KMS-11 (cell line): Measurements from ENCODE around the gene ITCH.
"Not testable (repeated sequence)": the region's sequence is repeated elsewhere in the genome, so short reads cannot be mapped to it uniquely, and the experiment has no call there.

ENCODE experiments used
- H2AFZ ChIP-seq: fragments of 200-600 bp; sonication (generic); 2 replicates; pipeline ENCODE4 v1.6.1; 2016; ENCODE audit warnings: antibody characterized with exemption, mixed run types, low read depth
- H3K27ac ChIP-seq: fragments of 200-600 bp; sonication (generic); 2 replicates; pipeline ENCODE4 v1.6.1; 2016; ENCODE audit warnings: mild to moderate bottlenecking, mixed run types
- H3K27me3 ChIP-seq: fragments of 200-600 bp; sonication (generic); 2 replicates; pipeline ENCODE4 v1.6.1; 2017; ENCODE audit warnings: mild to moderate bottlenecking, low read depth, mixed run types, moderate library complexity; ENCODE audit not compliant: insufficient read depth
- H3K36me3 ChIP-seq: fragments of 200-600 bp; sonication (generic); 2 replicates; pipeline ENCODE4 v1.6.1; 2017; ENCODE audit warnings: mild to moderate bottlenecking, mixed run types; ENCODE audit not compliant: insufficient read depth
- H3K4me1 ChIP-seq: fragments of 200-600 bp; sonication (generic); 2 replicates; pipeline ENCODE4 v1.6.1; 2016; ENCODE audit warnings: mild to moderate bottlenecking, low read depth, mixed run types; ENCODE audit not compliant: poor library complexity, severe bottlenecking
- H3K4me2 ChIP-seq: fragments of 200-600 bp; sonication (generic); 2 replicates; pipeline ENCODE4 v1.7.0; 2016; ENCODE audit warnings: mild to moderate bottlenecking, mixed run types
- H3K4me3 ChIP-seq: fragments of 200-600 bp; sonication (generic); IDR thresholded peaks from 2 replicates; pipeline ENCODE4 v1.6.1; 2017; ENCODE audit warnings: low read depth, low read length, mixed read lengths; ENCODE audit not compliant: insufficient read depth
- H3K79me2 ChIP-seq: fragments of 200-600 bp; sonication (generic); 2 replicates; pipeline ENCODE4 v1.6.1; 2016; ENCODE audit warnings: low read depth, mixed run types; ENCODE audit not compliant: insufficient read depth
- H3K9ac ChIP-seq: fragments of 200-600 bp; sonication (generic); 2 replicates; pipeline ENCODE4 v1.6.1; 2016; ENCODE audit warnings: mild to moderate bottlenecking, mixed run types
- H4K20me1 ChIP-seq: fragments of 200-600 bp; sonication (generic); 2 replicates; pipeline ENCODE4 v1.6.1; 2016; ENCODE audit warnings: mild to moderate bottlenecking, mixed run types; ENCODE audit not compliant: insufficient read depth
- TF ChIP-seq, protein P1 (sequence below): fragments of 200-600 bp; sonication (generic); conservative IDR thresholded peaks from 2 replicates; pipeline ENCODE4 v1.6.1; 2017; ENCODE audit warnings: low read depth, mild to moderate bottlenecking, antibody characterized with exemption, low read length, moderate library complexity, mixed read lengths

Gene ITCH

DNA sequence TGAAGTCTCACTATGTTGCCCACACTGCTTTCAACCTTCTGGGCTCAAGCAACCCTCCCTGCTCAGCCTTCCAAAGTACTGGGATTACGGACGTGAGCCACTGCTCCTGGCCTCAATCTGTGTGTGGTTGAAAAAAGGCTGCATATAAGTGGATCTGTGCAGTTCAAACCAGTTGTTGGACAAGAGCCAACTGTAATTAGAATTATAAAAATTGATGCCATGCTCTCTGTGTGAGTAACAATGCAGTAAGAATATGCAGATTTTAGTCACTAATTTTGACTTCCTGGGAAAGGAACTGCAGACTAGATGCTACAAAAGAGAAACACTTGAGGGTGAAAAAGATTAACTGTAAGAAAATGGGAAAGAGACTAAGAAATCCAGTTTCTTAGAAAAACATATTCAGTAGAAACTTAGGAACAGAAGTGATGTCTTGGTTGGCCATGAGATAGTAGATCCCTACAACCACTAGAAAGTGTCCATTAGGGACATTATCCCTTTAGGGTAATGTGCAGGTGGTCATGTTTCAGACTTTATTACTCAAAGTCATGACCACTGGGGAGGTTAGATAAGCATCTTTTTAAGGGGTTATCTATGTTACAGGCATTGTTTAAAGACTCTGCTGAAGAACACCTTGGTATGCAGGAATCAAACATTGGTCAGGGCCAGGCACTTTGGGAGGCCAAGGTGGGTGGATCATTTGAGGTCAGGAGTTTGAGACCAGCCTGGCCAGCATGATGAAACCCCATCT is 26.3 kb downstream of the ITCH start:
- Histone ChIP-seq H3K27me3 (no peaks in the 10 kb centered on the region), H3K36me3 (no peaks in the 10 kb centered on the region; the same call in 1 of the 2 replicates), H3K4me1 (peaks cover 68% of the 10 kb centered on the region), H4K20me1 (no peaks in the 10 kb centered on the region; the same call in 1 of the 2 replicates), H2AFZ (no peak overlapping the region), H3K27ac (no peak overlapping the region; the same call in 1 of the 2 replicates), H3K9ac (no peak overlapping the region), H3K4me3 (no peak overlapping the region), H3K4me2 (0 out of 2 replicates have a peak overlapping the region, but pooled peaks have one; percentile 6), H3K79me2 (peaks cover 91% of the 10 kb centered on the region)
- TF ChIP-seq, protein P1, sequence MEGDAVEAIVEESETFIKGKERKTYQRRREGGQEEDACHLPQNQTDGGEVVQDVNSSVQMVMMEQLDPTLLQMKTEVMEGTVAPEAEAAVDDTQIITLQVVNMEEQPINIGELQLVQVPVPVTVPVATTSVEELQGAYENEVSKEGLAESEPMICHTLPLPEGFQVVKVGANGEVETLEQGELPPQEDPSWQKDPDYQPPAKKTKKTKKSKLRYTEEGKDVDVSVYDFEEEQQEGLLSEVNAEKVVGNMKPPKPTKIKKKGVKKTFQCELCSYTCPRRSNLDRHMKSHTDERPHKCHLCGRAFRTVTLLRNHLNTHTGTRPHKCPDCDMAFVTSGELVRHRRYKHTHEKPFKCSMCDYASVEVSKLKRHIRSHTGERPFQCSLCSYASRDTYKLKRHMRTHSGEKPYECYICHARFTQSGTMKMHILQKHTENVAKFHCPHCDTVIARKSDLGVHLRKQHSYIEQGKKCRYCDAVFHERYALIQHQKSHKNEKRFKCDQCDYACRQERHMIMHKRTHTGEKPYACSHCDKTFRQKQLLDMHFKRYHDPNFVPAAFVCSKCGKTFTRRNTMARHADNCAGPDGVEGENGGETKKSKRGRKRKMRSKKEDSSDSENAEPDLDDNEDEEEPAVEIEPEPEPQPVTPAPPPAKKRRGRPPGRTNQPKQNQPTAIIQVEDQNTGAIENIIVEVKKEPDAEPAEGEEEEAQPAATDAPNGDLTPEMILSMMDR = no peak

DNA sequence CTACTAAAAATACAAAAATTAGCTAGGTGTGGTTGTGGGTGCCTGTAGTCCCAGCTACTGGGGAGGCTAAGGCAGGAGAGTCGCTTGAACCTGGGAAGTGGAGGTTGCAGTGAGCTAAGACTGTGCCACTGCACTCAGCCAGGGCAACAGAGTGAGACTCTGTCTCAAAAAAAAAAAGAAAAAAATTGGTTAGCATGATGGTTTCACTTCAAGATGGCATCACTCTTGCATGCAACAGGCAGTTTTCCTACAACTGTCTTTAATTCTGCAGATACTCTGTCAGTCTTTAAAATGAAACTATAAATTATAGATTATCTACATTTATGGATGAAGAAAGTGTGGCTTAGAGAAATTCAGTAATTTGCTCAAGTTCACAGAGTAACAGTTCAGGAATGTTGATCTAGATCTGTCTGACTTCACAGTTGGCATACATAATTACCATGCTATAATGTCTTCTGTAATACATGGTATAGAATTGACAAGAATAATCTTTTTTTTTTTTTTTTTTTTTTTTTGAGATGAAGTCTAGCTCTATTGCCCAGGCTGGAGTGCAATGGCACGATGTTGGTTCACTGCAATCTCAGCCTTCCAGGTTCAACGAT is 27.0 kb downstream of the ITCH start:
- Histone ChIP-seq H3K4me3 (no peak overlapping the region), H3K4me2 (peak overlapping the region; percentile 6; the same call in 1 of the 2 replicates), H3K27me3 (no peaks in the 10 kb centered on the region), H2AFZ (no peak overlapping the region), H3K4me1 (peaks cover 68% of the 10 kb centered on the region), H3K9ac (no peak overlapping the region), H4K20me1 (no peaks in the 10 kb centered on the region; the same call in 1 of the 2 replicates), H3K36me3 (no peaks in the 10 kb centered on the region; the same call in 1 of the 2 replicates), H3K27ac (no peak overlapping the region; the same call in 1 of the 2 replicates), H3K79me2 (peaks cover 91% of the 10 kb centered on the region)
- TF ChIP-seq, protein P1 = no peak

- no peak overlapping the region for H3K9ac ChIP-seq
- peaks cover 43% of the 10 kb centered on the region for H3K4me1 ChIP-seq
- H3K36me3 ChIP-seq = peaks cover 9% of the 10 kb centered on the region; the same call in 1 of the 2 replicates
- peaks cover 76% of the 10 kb centered on the region; the same call in 1 of the 2 replicates for H3K79me2 ChIP-seq
- H3K4me2 ChIP-seq = no peak overlapping the region
- H3K27ac ChIP-seq = no peak overlapping the region
- H4K20me1 ChIP-seq = no peaks in the 10 kb centered on the region
- H2AFZ ChIP-seq = no peak overlapping the region
- TF ChIP-seq, protein P1 = no peak
- H3K4me3 ChIP-seq = no peak overlapping the region
- H3K27me3 ChIP-seq = no peaks in the 10 kb centered on the region
Observed at GRCh38 chr20:34396408-34396807, 33.3 kb downstream of the ITCH start.

DNA sequence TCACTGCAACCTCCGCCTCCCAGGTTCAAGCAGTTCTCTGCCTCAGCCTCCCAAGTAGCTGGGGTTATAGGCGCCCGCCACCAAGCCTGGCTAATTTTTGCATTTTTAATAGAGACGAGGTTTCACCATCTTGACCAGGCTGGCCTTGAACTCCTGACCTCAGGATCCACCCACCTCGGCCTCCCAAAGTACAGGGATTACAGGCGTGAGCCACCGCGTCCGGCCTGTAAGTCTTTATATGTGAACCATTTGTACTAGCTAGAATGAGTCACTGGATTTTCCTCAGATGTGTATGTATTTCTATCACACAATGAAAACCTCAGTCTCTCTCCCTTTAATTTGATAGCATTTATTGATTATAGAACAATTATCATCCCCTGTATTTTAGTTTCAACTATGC is 34.0 kb downstream of the ITCH start:
- Histone ChIP-seq H2AFZ (no peak overlapping the region), H3K36me3 (peaks cover 9% of the 10 kb centered on the region; the same call in 1 of the 2 replicates), H3K79me2 (peaks cover 75% of the 10 kb centered on the region; the same call in 1 of the 2 replicates), H3K4me3 (no peak overlapping the region), H4K20me1 (no peaks in the 10 kb centered on the region), H3K4me2 (no peak overlapping the region), H3K4me1 (peaks cover 43% of the 10 kb centered on the region), H3K9ac (no peak overlapping the region), H3K27ac (no peak overlapping the region), H3K27me3 (no peaks in the 10 kb centered on the region)
- TF ChIP-seq, protein P1 = no peak

DNA sequence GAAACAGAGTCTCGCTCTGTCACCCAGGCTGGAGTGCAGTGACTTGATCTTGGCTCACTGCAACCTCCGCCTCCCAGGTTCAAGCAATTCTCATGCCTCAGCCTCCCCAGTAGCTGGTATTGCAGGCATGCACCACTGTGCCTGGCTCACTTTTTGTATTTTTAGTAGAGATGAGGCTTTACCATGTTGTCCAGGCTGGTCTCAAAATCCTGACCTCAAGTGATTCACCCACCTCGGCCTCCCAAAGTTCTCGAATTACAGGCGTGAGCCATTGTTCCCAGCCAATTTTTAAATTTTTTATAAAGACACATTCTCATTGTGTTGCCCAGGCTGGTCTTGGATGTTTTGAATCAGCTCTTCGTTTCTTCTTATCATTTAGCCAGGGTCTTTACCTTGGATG is 37.7 kb downstream of the ITCH start:
- H3K36me3 ChIP-seq, H3K27me3 ChIP-seq, H3K4me3 ChIP-seq, H3K9ac ChIP-seq, H4K20me1 ChIP-seq, H2AFZ ChIP-seq: not testable (repeated sequence)
- Histone ChIP-seq H3K27ac (peak overlapping the region; percentile 75; the same call in 1 of the 2 replicates), H3K79me2 (peaks cover 74% of the 10 kb centered on the region; the same call in 1 of the 2 replicates), H3K4me1 (peaks cover 80% of the 10 kb centered on the region), H3K4me2 (peak overlapping the region; percentile 51; the same call in 1 of the 2 replicates)
